Chondrocyte (in vitro differentiated cells): ENCODE data around the gene TAL1. TPM values are rescaled to one million over a fixed set of nuclear protein-coding genes. Genes with fewer than 3 reads are reported as not detected.
A peak's percentile ranks its signal among the peaks of the same experiment; 100 is the strongest.
"Not testable (repeated sequence)": the region's sequence is repeated elsewhere in the genome, so short reads cannot be mapped to it uniquely, and the experiment has no call there.

Experiments
- DNase-seq: peaks from one replicate; pipeline ENCODE4 v3.0.0; 2021; ENCODE audit warnings: mixed read lengths, low spot score
- H3K27ac Mint-ChIP-seq: one replicate; pipeline ENCODE4 v1.8.0; 2021; ENCODE audit warnings: mild to moderate bottlenecking, moderate library complexity, mixed read lengths; ENCODE audit not compliant: unreplicated experiment
- H3K27me3 Mint-ChIP-seq: 2 replicates; pipeline ENCODE4 v1.8.0; 2021; ENCODE audit warnings: low read depth, mixed read lengths
- H3K36me3 Mint-ChIP-seq: 2 replicates; pipeline ENCODE4 v1.8.0; 2021; ENCODE audit warnings: low read depth, mixed read lengths
- H3K4me1 Mint-ChIP-seq: 2 replicates; pipeline ENCODE4 v1.8.0; 2021; ENCODE audit warnings: low read depth, mild to moderate bottlenecking, mixed read lengths
- H3K4me3 Mint-ChIP-seq: one replicate; pipeline ENCODE4 v1.8.0; 2021; ENCODE audit warnings: mild to moderate bottlenecking, moderate library complexity, mixed read lengths; ENCODE audit not compliant: unreplicated experiment
- H3K9me3 Mint-ChIP-seq: 2 replicates; pipeline ENCODE4 v1.8.0; 2021; ENCODE audit warnings: low read depth, mixed read lengths
- CTCF ChIP-seq: fragments of 200-600 bp; sonication (generic); IDR thresholded peaks from 2 replicates; pipeline ENCODE4 v1.5.0; 2021; ENCODE audit warnings: antibody characterized with exemption, mild to moderate bottlenecking, moderate library complexity
- long read RNA-seq: library from polyadenylated mRNA; stranded (forward); transcript quantifications from one replicate; pipeline ENCODE4 v2.0.0, GENCODE V29; 2021
- total RNA-seq: library from RNA; stranded (reverse); gene quantifications from 3 replicates; pipeline ENCODE4 v1.2.1, GENCODE V29; 2021

The TAL1 gene
- 0.10 TPM in 2 of 3 replicates, not detected in the other for total RNA-seq
- long read RNA-seq = 0 reads

GRCh38 chr1:47232187-47232874 is at the start of gene TAL1:
TSS of gene TAL1 (minus strand) at chr1:47232225. CDS start at chr1:47225888, 6,337 bp downstream.
- Mint-ChIP-seq H3K27me3 (peaks cover 58% of the 10 kb centered on the region), H3K27ac (peak within 1 kb of the TSS; percentile 73)

GRCh38 chr1:47280142-47280541 is 48.1 kb upstream of the TAL1 start:
- DNase-seq = no peak
- H3K27ac Mint-ChIP-seq = no peak overlapping the region

More at GRCh38 chr1:47232187-47232874, at the start of gene TAL1:
- peaks cover 9% of the 10 kb centered on the region for H3K36me3 Mint-ChIP-seq
- no peak for TF ChIP-seq CTCF
- H3K4me3 Mint-ChIP-seq = peak within 1 kb of the TSS; percentile 65
- H3K9me3 Mint-ChIP-seq = no peaks in the 10 kb centered on the region
- peaks cover 31% of the 10 kb centered on the region for H3K4me1 Mint-ChIP-seq
- DNase-seq = no peak

GRCh38 chr1:47276850-47277249 is 44.8 kb upstream of the TAL1 start:
- Mint-ChIP-seq H3K36me3 (peaks cover 11% of the 10 kb centered on the region), H3K27ac (no peak overlapping the region), H3K4me3 (no peak overlapping the region), H3K4me1 (peaks cover 4% of the 10 kb centered on the region), H3K9me3 (no peaks in the 10 kb centered on the region), H3K27me3 (no peaks in the 10 kb centered on the region)
- DNase-seq = no peak
- no peak for TF ChIP-seq CTCF

More at GRCh38 chr1:47280142-47280541, 48.1 kb upstream of the TAL1 start:
- Mint-ChIP-seq H3K36me3 (peaks cover 11% of the 10 kb centered on the region), H3K4me1 (peaks cover 4% of the 10 kb centered on the region), H3K27me3 (no peaks in the 10 kb centered on the region), H3K4me3 (no peak overlapping the region), H3K9me3 (no peaks in the 10 kb centered on the region)
- no peak for TF ChIP-seq CTCF

GRCh38 chr1:47275811-47276210 is 43.8 kb upstream of the TAL1 start:
- DNase-seq, H3K4me1 Mint-ChIP-seq, H3K27me3 Mint-ChIP-seq: not testable (repeated sequence)

GRCh38 chr1:47265529-47265928 is 33.5 kb upstream of the TAL1 start:
- not testable (repeated sequence) for H3K36me3 Mint-ChIP-seq, H3K27ac Mint-ChIP-seq, H3K4me1 Mint-ChIP-seq, H3K9me3 Mint-ChIP-seq, H3K27me3 Mint-ChIP-seq, DNase-seq, H3K4me3 Mint-ChIP-seq

More at GRCh38 chr1:47275811-47276210, 43.8 kb upstream of the TAL1 start:
- H3K9me3 Mint-ChIP-seq, H3K4me3 Mint-ChIP-seq: not testable (repeated sequence)
- H3K27ac Mint-ChIP-seq = peak overlapping the region; percentile 77
- H3K36me3 Mint-ChIP-seq = peaks cover 13% of the 10 kb centered on the region

- Mint-ChIP-seq H3K27ac (no peak overlapping the region), H3K4me1 (peaks cover 4% of the 10 kb centered on the region), H3K9me3 (no peaks in the 10 kb centered on the region), H3K27me3 (no peaks in the 10 kb centered on the region), H3K4me3 (no peak overlapping the region), H3K36me3 (peaks cover 2% of the 10 kb centered on the region)
- no peak for DNase-seq
- TF ChIP-seq CTCF = peak; percentile 83
These were observed 30.9 kb upstream of the TAL1 start for GRCh38 chr1:47262787-47263413.
